CD4-positive, alpha-beta T cell treated with Interleukin-17A for 1 hour (primary cell): Measurements from ENCODE around the gene MUC7.
"Not testable (repeated sequence)": the region's sequence is repeated elsewhere in the genome, so short reads cannot be mapped to it uniquely, and the experiment has no call there.

Experiments used
- DNase-seq: peaks from one replicate; pipeline ENCODE4 v3.0.0-alpha.2; 2020

Gene MUC7

DNA sequence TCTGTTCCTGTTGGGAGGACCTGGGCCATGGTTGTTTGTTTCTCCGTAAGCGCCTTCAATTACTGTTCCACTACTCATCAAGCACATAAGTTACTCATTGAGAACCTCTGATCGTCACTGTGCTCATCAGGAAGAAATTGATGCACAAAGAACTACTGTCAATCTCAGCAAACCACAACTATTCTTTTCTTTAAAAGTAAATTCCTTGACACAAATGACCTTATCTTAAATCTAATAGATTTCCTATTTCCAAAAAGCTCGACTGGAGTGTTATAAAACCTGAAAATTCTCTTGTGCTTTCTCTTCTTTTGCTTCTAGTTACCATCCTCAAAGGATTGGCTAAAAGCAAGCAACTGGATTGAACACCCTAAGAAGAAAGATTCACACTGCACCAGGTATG lies at the start of gene MUC7:
Gene MUC7 (plus strand): TSS at position 301 of the 400 bp plus-strand sequence. CDS start 1,825 bp downstream, outside the sequence.
- no peak for DNase-seq

- DNase-seq, result no peak
Measured at GRCh38 chr4:70425306-70425705, 46.7 kb upstream of the MUC7 start.

- DNase-seq, result no peak
Measured at GRCh38 chr4:70426789-70427188, 45.2 kb upstream of the MUC7 start.

DNA sequence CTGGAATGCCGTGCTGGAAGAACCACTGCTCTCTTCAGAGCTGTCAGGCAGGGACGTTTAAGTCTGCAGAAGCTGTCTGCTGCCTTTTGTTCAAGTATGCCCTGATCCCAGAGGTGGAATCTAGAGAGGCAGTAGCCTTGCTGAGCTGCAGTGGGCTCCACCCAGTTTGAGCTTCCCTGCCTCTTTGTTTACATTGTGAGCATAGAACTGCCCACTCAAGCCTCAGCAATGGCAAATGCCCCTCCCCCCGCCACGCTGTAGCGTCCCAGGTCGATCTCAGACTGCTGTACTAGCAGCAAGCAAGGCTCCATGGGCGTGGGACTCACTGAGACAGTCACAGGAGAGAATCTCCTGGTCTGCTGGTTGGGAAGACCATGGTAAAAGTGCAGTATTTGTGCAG lies 34.8 kb upstream of the MUC7 start:
- DNase-seq, result no peak

DNA sequence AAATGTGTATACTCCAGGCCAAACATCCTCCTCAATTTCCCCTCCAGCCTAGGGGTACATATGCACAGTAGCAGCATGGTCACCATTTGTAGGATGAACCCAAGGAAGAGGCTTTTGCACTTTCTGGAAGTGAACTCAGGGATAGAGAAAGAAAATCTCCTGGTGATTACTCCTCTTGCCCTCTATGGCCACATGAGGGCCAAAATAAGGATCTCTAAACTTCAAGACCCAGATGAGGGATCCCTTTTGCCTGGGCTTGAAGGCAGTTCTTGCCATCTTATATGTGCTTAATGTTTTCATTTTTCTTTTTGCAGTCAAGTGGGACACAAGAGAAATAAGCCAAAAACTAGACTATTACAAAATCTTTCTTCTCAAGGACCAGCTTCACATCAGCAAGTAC lies 29.5 kb upstream of the MUC7 start:
- no peak for DNase-seq

DNA sequence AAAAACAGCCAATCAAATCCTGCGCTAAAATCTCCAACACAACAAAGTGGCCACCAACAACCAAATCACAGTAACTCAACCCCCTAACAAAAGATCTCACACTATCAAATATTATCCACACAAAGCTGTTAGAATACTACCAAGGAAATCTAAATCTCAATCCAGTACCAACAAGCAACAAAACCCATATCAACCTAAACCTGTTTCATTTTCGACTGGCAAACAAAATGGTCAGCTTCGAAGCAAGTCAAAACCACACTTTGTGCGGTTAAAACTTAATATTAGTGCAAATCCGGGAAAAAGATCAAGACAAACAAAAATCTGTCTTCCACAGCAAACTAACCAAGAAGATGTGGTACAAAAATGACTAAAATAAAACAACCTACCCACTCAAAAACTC lies 28.7 kb upstream of the MUC7 start:
- no peak for DNase-seq

DNA sequence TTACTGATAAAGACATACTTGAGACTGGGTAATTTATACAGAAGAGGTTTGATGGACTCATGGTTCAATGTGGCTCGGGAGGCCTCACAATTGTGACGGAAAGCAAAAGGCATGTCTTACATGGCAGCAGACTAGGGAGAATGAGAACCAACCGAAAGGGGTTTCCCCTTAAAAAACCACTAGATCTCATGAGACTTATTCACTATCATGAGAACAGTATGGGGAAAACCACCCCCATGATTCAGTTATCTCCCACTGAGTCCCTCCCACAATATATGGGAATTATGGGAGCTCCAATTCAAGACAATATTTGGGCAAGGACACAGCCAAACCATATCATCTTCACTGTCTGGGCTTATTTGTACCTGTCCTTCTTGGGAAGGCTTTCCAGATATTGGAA lies 22.8 kb upstream of the MUC7 start:
- no peak for DNase-seq

GRCh38 chr4:70452946-70453345 lies 19.1 kb upstream of the MUC7 start:
- DNase-seq, result no peak

GRCh38 chr4:70463335-70463734 lies 8.7 kb upstream of the MUC7 start:
- DNase-seq, result no peak

GRCh38 chr4:70473679-70474078 lies 1.7 kb downstream of the MUC7 start:
- DNase-seq, result no peak

GRCh38 chr4:70488748-70489147 lies 16.8 kb downstream of the MUC7 start:
- no peak for DNase-seq

DNA sequence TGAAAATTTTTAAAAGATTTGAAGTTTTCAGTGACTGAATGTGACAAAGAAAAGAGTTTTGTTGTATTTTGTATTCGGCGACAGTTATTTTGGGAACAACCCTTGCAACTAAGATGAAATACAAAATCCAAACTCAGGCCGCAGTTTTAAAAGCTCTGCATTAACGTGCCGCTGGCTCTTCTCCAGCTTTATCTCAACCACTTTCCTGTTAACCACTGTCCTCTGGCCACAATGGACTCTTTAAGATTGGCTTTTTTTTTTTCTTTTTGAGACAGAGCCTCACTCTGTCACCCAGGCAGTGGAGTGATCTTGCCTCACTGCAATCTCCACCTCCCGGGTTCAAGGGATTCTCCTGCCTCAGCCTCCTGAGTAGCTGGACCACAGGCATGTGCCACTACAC lies 24.2 kb downstream of the MUC7 start:
- no peak for DNase-seq

- not testable (repeated sequence) for DNase-seq
Measured at GRCh38 chr4:70501838-70502237, 29.8 kb downstream of the MUC7 start.

DNA sequence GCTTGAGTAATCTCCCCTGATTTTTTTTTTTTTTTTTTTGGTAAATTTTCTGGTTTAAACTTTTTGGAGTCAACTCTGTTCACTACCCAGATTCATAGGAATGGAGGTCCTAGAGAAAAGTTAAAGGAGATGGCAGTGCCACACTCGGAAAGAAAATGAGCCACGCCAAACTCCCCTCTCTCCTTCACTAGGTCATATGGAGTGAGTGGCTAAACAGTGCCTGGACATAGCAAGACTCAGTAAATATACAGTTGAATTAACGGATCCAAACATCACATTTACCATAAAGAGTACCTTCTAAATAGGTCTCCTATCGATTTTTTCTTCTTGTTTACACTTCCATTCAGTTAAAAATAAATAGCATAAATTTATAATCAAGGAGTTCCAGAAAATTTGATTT lies 32.7 kb downstream of the MUC7 start:
- DNase-seq, result no peak

DNA sequence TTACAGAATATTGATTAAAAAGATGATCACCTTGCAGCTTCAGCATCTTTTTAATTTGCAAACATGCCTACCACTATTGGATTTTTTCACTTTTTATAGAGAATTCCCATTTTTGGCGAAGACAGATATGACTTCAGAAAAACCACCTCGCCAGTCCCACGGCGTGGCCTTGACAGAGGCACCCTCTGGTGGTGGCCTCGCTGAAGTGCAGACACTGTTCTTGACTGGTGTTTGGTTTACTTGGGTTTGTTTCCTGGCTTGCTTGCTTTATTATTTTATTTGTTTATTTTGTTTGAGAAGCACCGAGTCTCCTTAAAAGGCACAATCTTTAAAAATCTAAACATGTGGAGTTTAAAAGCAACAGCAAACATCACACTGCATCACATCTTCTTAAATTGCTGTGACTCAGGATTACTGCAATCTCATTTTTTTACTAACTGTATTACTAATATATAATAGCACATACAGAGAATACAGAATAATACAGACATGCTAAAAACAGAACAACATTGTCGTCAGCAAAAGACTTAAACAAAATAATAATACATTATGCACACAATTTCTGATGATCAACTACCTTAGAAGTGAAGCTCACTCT lies 33.3 kb downstream of the MUC7 start:
- peak; percentile 50 for DNase-seq

- DNase-seq, result no peak
Measured at GRCh38 chr4:70508801-70509200, 36.8 kb downstream of the MUC7 start.

DNA sequence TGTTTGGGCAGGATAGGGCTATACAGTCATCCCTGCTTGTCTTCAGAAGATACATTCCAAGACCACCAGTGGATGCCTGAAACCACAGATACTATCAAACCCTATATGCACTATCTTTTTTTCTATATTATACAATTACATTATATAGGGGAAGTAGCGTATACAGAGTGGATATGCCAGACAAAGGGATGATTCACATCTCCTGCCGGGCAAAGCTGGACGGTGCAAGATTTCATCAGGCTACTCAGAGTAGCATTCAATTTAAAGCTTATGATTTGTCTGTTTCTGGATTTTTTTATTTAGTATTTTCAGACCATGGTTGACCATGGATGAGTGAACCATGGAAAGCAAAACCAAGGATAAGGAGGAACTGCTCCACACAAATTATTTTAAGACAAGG lies 39.4 kb downstream of the MUC7 start:
- DNase-seq, result no peak

- DNase-seq, result no peak
Measured at GRCh38 chr4:70515367-70516250, 43.6 kb downstream of the MUC7 start.

DNA sequence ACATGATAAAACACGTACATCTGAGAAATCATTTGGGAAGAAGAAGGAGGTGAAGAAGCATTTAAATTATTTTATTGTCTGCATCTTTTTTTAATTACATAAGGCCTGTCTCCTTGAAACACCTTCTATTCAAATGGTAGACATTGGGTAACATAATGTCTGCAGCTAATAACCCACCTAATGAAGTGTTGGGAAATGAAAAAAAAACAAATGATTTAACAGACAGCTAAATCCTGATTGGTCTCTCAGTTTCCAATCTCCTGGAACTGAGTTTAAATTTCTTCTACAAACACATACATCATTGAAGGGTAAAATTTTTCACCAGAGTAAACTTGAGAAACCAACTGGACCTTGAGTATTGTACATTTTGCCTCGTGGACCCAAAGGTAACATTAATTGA lies 46.3 kb downstream of the MUC7 start, which contains the start of gene AMTN:
Gene AMTN (plus strand): TSS at position 301 of the 400 bp plus-strand sequence. CDS start 209 bp downstream, outside the sequence.
- no peak for DNase-seq

- DNase-seq, result no peak
Measured at GRCh38 chr4:70518716-70519115, 46.7 kb downstream of the MUC7 start.

DNA sequence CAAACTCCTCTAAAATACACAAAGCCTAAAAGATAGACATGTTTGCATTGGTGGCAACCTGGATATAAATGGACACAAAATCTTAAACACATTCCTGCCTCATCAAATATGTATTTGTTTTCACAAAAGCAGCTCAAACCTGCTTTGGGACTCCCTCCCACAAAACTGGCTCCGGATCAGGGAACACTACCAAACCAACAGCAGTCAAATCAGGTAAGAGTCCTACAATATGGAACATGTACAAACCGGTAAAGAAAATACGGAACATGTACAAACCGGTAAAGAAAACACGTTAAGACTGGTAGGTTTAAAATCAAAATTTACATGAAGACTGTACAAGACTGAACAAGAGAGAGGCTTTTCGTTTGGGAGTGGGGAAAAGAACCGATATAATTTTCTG lies 50.6 kb downstream of the MUC7 start:
- no peak for DNase-seq

GRCh38 chr4:70530997-70531396 lies 59.0 kb downstream of the MUC7 start:
- DNase-seq, result no peak

- no peak for DNase-seq
Measured at GRCh38 chr4:70531981-70532380, 60.0 kb downstream of the MUC7 start.
